A549 (cell line): ENCODE data around the gene KCNG2.

Source experiments
- CBX2 ChIP-seq: fragments of 200-600 bp; sonication (generic); IDR thresholded peaks from 2 replicates; pipeline ENCODE4 v1.6.1; 2016; ENCODE audit warnings: low read depth, mild to moderate bottlenecking, borderline replicate concordance
- CHD2 ChIP-seq: fragments of 150-350 bp; IDR thresholded peaks from 2 replicates; pipeline ENCODE4 v1.6.1; 2014; ENCODE audit warnings: low read length; ENCODE audit not compliant: partially characterized antibody
- CHD4 ChIP-seq: fragments of 200-600 bp; sonication (generic); IDR thresholded peaks from 2 replicates; pipeline ENCODE4 v1.6.1; 2016; ENCODE audit warnings: antibody characterized with exemption, mild to moderate bottlenecking, borderline replicate concordance
- CTCF ChIP-seq: fragments of >200 bp; sonication (Bioruptor Twin); formaldehyde crosslinking; IDR thresholded peaks from 3 replicates; pipeline ENCODE4 v1.5.1; 2016
- ELK1 ChIP-seq: fragments of 150-350 bp; IDR thresholded peaks from 2 replicates; pipeline ENCODE4 v1.6.1; 2014; ENCODE audit warnings: low read depth, mild to moderate bottlenecking, low read length
- EP300 ChIP-seq, 2 experiments: fragments of >200 bp; sonication (Bioruptor Twin); formaldehyde crosslinking; IDR thresholded peaks; 2 replicates in 1 of 2; 3 replicates in 1 of 2; pipeline ENCODE4 v1.6.1; 2016 to 2017
- HOXB13 ChIP-seq: fragments of 250-450 bp; sonication (Bioruptor Pico); IDR thresholded peaks from 2 replicates; pipeline ENCODE4 v1.5.0; 2020; ENCODE audit warnings: low read depth, mild to moderate bottlenecking, moderate library complexity
- JUNB ChIP-seq: fragments of >200 bp; sonication (Bioruptor Twin); formaldehyde crosslinking; IDR thresholded peaks from 2 replicates; pipeline ENCODE4 v1.6.1; 2016
- POLR2A ChIP-seq: IDR thresholded peaks from 2 replicates; pipeline ENCODE4 v1.6.1; 2012; ENCODE audit warnings: mild to moderate bottlenecking, low read length
- TP53 ChIP-seq: fragments of 250-450 bp; sonication (Bioruptor Pico); IDR thresholded peaks from 2 replicates; pipeline ENCODE4 v1.5.0; 2021; ENCODE audit warnings: mild to moderate bottlenecking, moderate library complexity
- ZFP36 ChIP-seq: fragments of 450-650 bp; IDR thresholded peaks from 2 replicates; pipeline ENCODE4 v1.6.1; 2014; ENCODE audit warnings: borderline replicate concordance; ENCODE audit not compliant: partially characterized antibody
- ZNF302 ChIP-seq: fragments of 250-450 bp; sonication (Bioruptor Pico); IDR thresholded peaks from 2 replicates; pipeline ENCODE4 v1.9.0; 2021; ENCODE audit warnings: inconsistent platforms, mild to moderate bottlenecking, moderate library complexity

- TF ChIP-seq CTCF (no peak), ELK1 (no peak), ZNF302 (CRISPR knock-in tag) (no peak), TP53 (CRISPR knock-in tag) (no peak), POLR2A (no peak), CBX2 (no peak), HOXB13 (CRISPR knock-in tag) (no peak), EP300 (IDR thresholded peaks at IDR 0.05) (no peak), CHD2 (no peak), CHD4 (no peak), JUNB (no peak), ZFP36 (no peak)
Observed at GRCh38 chr18:79774111-79774510, 23.6 kb upstream of the KCNG2 start.
